DND-41 (cell line): ENCODE data around the gene SPPL2C.

ENCODE experiments used
- EZH2 ChIP-seq: IDR thresholded peaks from 3 replicates; pipeline ENCODE4 v1.6.1; 2012; ENCODE audit warnings: borderline replicate concordance, low read depth, mild to moderate bottlenecking, moderate library complexity, low read length, inconsistent platforms; ENCODE audit not compliant: severe bottlenecking
- TF ChIP-seq, protein P1 (sequence below): IDR thresholded peaks from 2 replicates; pipeline ENCODE4 v1.5.1; 2012; ENCODE audit warnings: borderline replicate concordance, low read length, moderate library complexity, mild to moderate bottlenecking; ENCODE audit not compliant: poor library complexity, severe bottlenecking; ENCODE audit errors: extremely low read depth

DNA sequence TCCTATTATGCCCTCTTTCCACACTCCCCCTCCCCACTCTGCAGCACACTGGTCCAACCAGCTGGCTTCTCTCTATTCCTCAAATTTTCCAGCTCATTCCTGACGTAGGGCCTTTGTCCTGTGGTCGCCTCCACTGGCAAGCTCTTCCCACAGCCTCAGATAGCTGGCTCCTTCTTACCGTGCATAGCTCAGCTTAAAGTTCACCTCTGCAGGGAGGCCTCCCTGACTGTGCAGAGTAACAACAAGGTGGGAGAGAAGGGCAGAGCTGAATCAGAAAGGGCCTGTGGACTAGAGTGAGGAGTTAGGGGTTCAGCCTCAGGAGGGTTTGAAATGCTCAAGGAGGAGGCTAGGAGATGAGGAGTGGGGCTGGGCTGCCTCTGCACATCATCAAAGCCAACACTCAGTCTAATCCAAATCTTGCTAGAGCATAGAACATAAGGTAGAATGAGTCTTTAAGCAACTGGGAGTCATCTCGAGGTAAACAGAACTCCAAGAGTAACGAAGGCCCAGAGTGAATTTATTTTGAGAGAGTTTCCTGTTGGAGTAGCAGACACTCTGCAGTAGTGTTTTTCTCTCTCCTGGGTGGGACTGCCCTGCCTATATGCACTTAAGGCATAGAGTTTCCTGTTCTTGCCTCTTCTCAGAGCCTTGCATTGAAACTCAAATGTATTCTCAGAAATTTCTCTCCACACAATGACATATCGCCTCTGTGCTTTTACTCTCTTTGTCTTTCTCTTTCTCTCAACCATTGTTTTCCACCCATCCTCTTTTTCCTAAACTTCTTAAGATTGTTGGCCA lies 19.4 kb downstream of the SPPL2C start:
- TF ChIP-seq, protein P1, sequence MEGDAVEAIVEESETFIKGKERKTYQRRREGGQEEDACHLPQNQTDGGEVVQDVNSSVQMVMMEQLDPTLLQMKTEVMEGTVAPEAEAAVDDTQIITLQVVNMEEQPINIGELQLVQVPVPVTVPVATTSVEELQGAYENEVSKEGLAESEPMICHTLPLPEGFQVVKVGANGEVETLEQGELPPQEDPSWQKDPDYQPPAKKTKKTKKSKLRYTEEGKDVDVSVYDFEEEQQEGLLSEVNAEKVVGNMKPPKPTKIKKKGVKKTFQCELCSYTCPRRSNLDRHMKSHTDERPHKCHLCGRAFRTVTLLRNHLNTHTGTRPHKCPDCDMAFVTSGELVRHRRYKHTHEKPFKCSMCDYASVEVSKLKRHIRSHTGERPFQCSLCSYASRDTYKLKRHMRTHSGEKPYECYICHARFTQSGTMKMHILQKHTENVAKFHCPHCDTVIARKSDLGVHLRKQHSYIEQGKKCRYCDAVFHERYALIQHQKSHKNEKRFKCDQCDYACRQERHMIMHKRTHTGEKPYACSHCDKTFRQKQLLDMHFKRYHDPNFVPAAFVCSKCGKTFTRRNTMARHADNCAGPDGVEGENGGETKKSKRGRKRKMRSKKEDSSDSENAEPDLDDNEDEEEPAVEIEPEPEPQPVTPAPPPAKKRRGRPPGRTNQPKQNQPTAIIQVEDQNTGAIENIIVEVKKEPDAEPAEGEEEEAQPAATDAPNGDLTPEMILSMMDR = no peak
- TF ChIP-seq EZH2 = no peak
